Lung (tissue), 12 donors: Measurements from ENCODE around the gene FAM76A. TPM values are rescaled to one million over a fixed set of nuclear protein-coding genes. Genes with fewer than 3 reads are reported as not detected.
"Not testable (repeated sequence)": the region's sequence is repeated elsewhere in the genome, so short reads cannot be mapped to it uniquely, and the experiment has no call there.

Experiments used
- ATAC-seq: fragments of 200-7000 bp; cut with Tn5 transposase; one replicate; pipeline ENCODE4 v1.9.1; 2020; ENCODE audit warnings: moderate number of reproducible peaks; ENCODE audit not compliant: insufficient read depth, low FRiP score
- DNase-seq, 3 donors: peaks; one replicate each; pipeline ENCODE4 v3.0.0-alpha.2; 2013 to 2017
- H3K27ac ChIP-seq, 2 donors: one replicate each; pipeline ENCODE4 v1.5.1; 2013; ENCODE audit warnings: mild to moderate bottlenecking in 2 of 2, moderate library complexity in 2 of 2, control low read depth in 1 of 2, inconsistent platforms in 1 of 2, low read depth in 1 of 2, low read length in 1 of 2
- H3K27me3 ChIP-seq, 3 donors: one replicate each; pipeline ENCODE4 v1.5.1; 2013; ENCODE audit warnings: low read length in 2 of 3; ENCODE audit not compliant: control insufficient read depth in 3 of 3, insufficient read depth in 3 of 3
- H3K36me3 ChIP-seq, 4 donors: one replicate each; pipeline ENCODE4 v1.5.1; 2013; ENCODE audit warnings: low read length in 4 of 4, mild to moderate bottlenecking in 1 of 4, moderate library complexity in 1 of 4; ENCODE audit not compliant: control insufficient read depth in 4 of 4, insufficient read depth in 4 of 4
- H3K4me1 ChIP-seq, 5 donors: one replicate each; pipeline ENCODE4 v1.5.1; 2013; ENCODE audit warnings: low read length in 5 of 5, mild to moderate bottlenecking in 2 of 5, moderate library complexity in 1 of 5; ENCODE audit not compliant: control insufficient read depth in 5 of 5, insufficient read depth in 5 of 5
- H3K4me3 ChIP-seq: one replicate; pipeline ENCODE4 v1.5.1; 2013; ENCODE audit warnings: mild to moderate bottlenecking, control low read depth, moderate library complexity
- H3K9ac ChIP-seq, 2 donors: one replicate each; pipeline ENCODE4 v1.5.1; 2013; ENCODE audit warnings: low read length in 2 of 2, control low read depth in 1 of 2; ENCODE audit not compliant: insufficient read depth in 1 of 2
- H3K9me3 ChIP-seq, 4 donors: one replicate each; pipeline ENCODE4 v1.5.1; 2013; ENCODE audit warnings: low read length in 3 of 4, mild to moderate bottlenecking in 1 of 4, moderate library complexity in 1 of 4; ENCODE audit not compliant: control insufficient read depth in 4 of 4, insufficient read depth in 3 of 4
- CTCF ChIP-seq: IDR thresholded peaks from 2 replicates; pipeline ENCODE4 v1.5.1; 2012; ENCODE audit warnings: mild to moderate bottlenecking; ENCODE audit errors: control extremely low read depth, extremely low read depth
- WGBS, 2 donors: extraction: QIAGEN DNeasy Blood & Tissue Kit; methylation state at CpG; one replicate each; pipeline ENCODE4 v1.1.7; 2013; 5-methylcytosine and 5-hydroxymethylcytosine counted together
- polyA plus RNA-seq, 2 donors: library from polyadenylated mRNA; stranded (reverse); fragments of 200-250 nt; gene quantifications; one replicate each; pipeline ENCODE4 v1.2.1, GENCODE V29; 2013
- total RNA-seq, 2 donors: library from RNA; depleted of rRNA in 1 of 2; stranded (reverse); fragments of >200 nt in 1 of 2; gene quantifications; one replicate each; pipeline ENCODE4 v1.2.1, GENCODE V29; 2014 to 2021
- donor health status: control.
- donor health status: control.
- donor health status: Bipolar disorder and iron deficiency.
- donor health status: healthy.
- donor health status: DM: yes; HTN: yes; CAD: no.

FAM76A gene
- total and polyA plus RNA-seq, 4 donors, result 4.3 to 19.4 (median 13.2) TPM

- no peak overlapping the region for H3K4me3 ChIP-seq
- no peaks in the 10 kb centered on the region for H3K36me3 ChIP-seq
- 95 to 96% methylated on average over 5 of the region's 5 CpGs for WGBS, 2 donors
Measured at GRCh38 chr1:27687906-27688305, 37.9 kb upstream of the FAM76A start.

GRCh38 chr1:27689423-27690173, 36.2 kb upstream of the FAM76A start:
- 64 to 78% methylated on average over 4 of the region's 4 CpGs for WGBS, 2 donors
- Histone ChIP-seq H3K4me3 (no peak overlapping the region), H3K27ac (peak overlapping the region in 1 of 2 donors; percentile 23), H3K4me1 (no peaks in the 10 kb centered on the region), H3K27me3 (no peaks in the 10 kb centered on the region), H3K9me3 (no peaks in the 10 kb centered on the region), H3K9ac (no peak overlapping the region), H3K36me3 (no peaks in the 10 kb centered on the region)
- DNase-seq (peak in 1 of 3 donors; percentile 12), ATAC-seq (no peak)
- no peak for TF ChIP-seq CTCF

More at GRCh38 chr1:27687906-27688305, 37.9 kb upstream of the FAM76A start:
- DNase-seq (no peak), ATAC-seq (no peak)
- no peak overlapping the region for H3K9ac ChIP-seq
- no peaks in the 10 kb centered on the region for H3K9me3 ChIP-seq
- no peak for TF ChIP-seq CTCF
- no peak overlapping the region for H3K27ac ChIP-seq
- H3K4me1 ChIP-seq, result no peaks in the 10 kb centered on the region
- no peaks in the 10 kb centered on the region for H3K27me3 ChIP-seq

GRCh38 chr1:27690183-27690582, 35.6 kb upstream of the FAM76A start:
- Histone ChIP-seq H3K36me3 (no peaks in the 10 kb centered on the region), H3K27ac (no peak overlapping the region), H3K4me3 (no peak overlapping the region), H3K9me3 (no peaks in the 10 kb centered on the region), H3K27me3 (no peaks in the 10 kb centered on the region), H3K4me1 (no peaks in the 10 kb centered on the region), H3K9ac (no peak overlapping the region)
- WGBS, 2 donors, result 64 to 80% methylated on average over 2 of the region's 2 CpGs
- no peak for ATAC-seq
- DNase-seq, result no peak
- TF ChIP-seq CTCF, result no peak

GRCh38 chr1:27696835-27697234, 28.9 kb upstream of the FAM76A start:
- H3K27me3 ChIP-seq, DNase-seq, H3K27ac ChIP-seq, ATAC-seq, H3K4me3 ChIP-seq, H3K4me1 ChIP-seq, H3K9me3 ChIP-seq, H3K9ac ChIP-seq, H3K36me3 ChIP-seq: not testable (repeated sequence)
- WGBS, 2 donors, result 74 to 77% methylated on average over 9 of the region's 9 CpGs
